Measurements from ENCODE around the gene DDRGK1. TPM values are rescaled to one million over a fixed set of nuclear protein-coding genes. Genes with fewer than 3 reads are reported as not detected.

DDRGK1 gene
- total RNA-seq, 4 donors from 2014 or later: 59.2 to 71.7 (median 66.4) TPM

- no peaks in the 10 kb centered on the region for H3K27me3 ChIP-seq
- no peaks in the 10 kb centered on the region for H3K9me3 ChIP-seq
- H3K27ac ChIP-seq: peak within 1 kb of the TSS; percentile 86 to 93 (median 87)
- H3K4me1 ChIP-seq: peaks cover 7 to 29% (median 15%) of the 10 kb centered on the region in 3 donors
- 0 to 1% methylated on average over 15 to 28 of the region's 48 CpGs for WGBS, 2 donors
- intact Hi-C loops (cut with DNase I): no loop called here
- no peak for DNase-seq
- peak within 1 kb of the TSS; percentile 76 to 95 (median 80) for H3K4me3 ChIP-seq
- H3K36me3 ChIP-seq: peaks cover 0 to 15% (median 10%) of the 10 kb centered on the region in 3 donors
- no peak for TF ChIP-seq POLR2A (IDR thresholded peaks at IDR 0.05)
- TF ChIP-seq, protein P1, sequence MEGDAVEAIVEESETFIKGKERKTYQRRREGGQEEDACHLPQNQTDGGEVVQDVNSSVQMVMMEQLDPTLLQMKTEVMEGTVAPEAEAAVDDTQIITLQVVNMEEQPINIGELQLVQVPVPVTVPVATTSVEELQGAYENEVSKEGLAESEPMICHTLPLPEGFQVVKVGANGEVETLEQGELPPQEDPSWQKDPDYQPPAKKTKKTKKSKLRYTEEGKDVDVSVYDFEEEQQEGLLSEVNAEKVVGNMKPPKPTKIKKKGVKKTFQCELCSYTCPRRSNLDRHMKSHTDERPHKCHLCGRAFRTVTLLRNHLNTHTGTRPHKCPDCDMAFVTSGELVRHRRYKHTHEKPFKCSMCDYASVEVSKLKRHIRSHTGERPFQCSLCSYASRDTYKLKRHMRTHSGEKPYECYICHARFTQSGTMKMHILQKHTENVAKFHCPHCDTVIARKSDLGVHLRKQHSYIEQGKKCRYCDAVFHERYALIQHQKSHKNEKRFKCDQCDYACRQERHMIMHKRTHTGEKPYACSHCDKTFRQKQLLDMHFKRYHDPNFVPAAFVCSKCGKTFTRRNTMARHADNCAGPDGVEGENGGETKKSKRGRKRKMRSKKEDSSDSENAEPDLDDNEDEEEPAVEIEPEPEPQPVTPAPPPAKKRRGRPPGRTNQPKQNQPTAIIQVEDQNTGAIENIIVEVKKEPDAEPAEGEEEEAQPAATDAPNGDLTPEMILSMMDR (IDR thresholded peaks at IDR 0.05): no peak
Measured at GRCh38 chr20:3209257-3209945, 4.9 kb upstream of the DDRGK1 start, which contains the start of gene ITPA. ITPA (plus strand) TSS chr20:3209498; CDS start chr20:3209552, 54 bp downstream.

DNA sequence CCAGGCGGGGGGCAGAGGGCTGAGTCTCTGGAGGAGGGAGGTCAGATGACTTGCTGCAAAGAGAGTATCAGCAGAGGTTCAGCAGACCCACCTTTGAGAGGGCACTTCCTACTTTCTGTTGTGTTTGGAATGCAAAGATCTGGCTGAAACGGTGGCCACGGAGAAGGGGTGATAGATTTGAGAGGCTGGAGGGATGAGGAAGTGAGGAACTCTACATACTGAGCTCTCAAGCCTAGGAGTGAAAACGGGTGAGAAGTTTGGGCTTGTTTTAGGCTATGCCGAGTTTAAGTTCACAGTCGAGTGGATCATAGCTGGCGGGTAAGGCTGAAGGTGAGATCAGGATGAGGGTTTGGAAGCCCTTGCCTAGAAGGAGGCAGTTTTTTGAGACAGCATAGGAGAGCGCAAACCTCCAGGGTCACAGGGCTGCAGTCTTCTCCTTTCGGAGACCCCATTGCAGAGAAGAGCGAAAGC, 4.3 kb upstream of the DDRGK1 start:
- no peaks in the 10 kb centered on the region for H3K9me3 ChIP-seq
- H3K4me3 ChIP-seq: peak overlapping the region; percentile 76 to 95 (median 80)
- no peak for TF ChIP-seq POLR2A (IDR thresholded peaks at IDR 0.05)
- TF ChIP-seq, protein P1 (IDR thresholded peaks at IDR 0.05): no peak
- H3K36me3 ChIP-seq: peaks cover 0 to 9% (median 6%) of the 10 kb centered on the region in 3 donors
- H3K27me3 ChIP-seq: no peaks in the 10 kb centered on the region
- 0 to 2% methylated on average over 6 to 10 of the region's 10 CpGs for WGBS, 2 donors
- no peak for DNase-seq
- peak overlapping the region; percentile 86 to 93 (median 87) for H3K27ac ChIP-seq
- H3K4me1 ChIP-seq: peaks cover 7 to 30% (median 15%) of the 10 kb centered on the region in 3 donors
- intact Hi-C loops (cut with DNase I): no loop called here

GRCh38 chr20:3203315-3204123, 963 bp downstream of the DDRGK1 start:
- Histone ChIP-seq H3K27me3 (no peaks in the 10 kb centered on the region), H3K36me3 (peaks cover 15 to 44% (median 15%) of the 10 kb centered on the region in 3 donors), H3K4me1 (peaks cover 13 to 28% (median 14%) of the 10 kb centered on the region in 3 donors), H3K27ac (peak overlapping the region; percentile 89 to 93 (median 92)), H3K4me3 (peak overlapping the region; percentile 59 to 92 (median 80)), H3K9me3 (no peaks in the 10 kb centered on the region)
- intact Hi-C loops (cut with DNase I): no loop called here
- DNase-seq: no peak
- 5 to 9% methylated on average over 11 to 19 of the region's 31 CpGs for WGBS, 2 donors
- TF ChIP-seq, protein P1 (IDR thresholded peaks at IDR 0.05): no peak
- no peak for TF ChIP-seq POLR2A (IDR thresholded peaks at IDR 0.05)

DNA sequence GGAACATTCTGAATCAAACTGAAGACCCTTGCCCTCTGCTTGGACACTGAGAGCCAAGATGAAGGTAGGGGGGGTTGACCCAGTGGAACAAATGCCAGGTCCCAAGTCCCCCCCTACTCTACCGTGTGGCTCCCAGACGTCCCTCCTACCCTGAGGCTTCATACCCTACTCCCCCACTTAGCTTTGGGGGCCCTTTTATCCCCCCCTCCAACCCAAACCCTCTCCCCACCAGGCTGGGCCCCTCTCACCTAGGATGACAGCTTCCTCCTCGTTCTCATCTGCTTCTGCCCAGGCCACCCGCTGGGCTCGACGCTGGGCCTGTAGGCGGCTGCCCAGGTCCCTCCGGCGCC, 1.5 kb downstream of the DDRGK1 start:
- H3K4me3 ChIP-seq: peak overlapping the region; percentile 59 to 92 (median 80)
- WGBS, 2 donors: 33 to 37% methylated on average over 2 to 3 of the region's 9 CpGs
- DNase-seq: no peak

More for the DNA sequence above, 1.5 kb downstream of the DDRGK1 start:
- peaks cover 15 to 49% (median 15%) of the 10 kb centered on the region in 3 donors for H3K36me3 ChIP-seq
- H3K27me3 ChIP-seq: no peaks in the 10 kb centered on the region
- peaks cover 10 to 22% (median 13%) of the 10 kb centered on the region in 3 donors for H3K4me1 ChIP-seq
- no peaks in the 10 kb centered on the region for H3K9me3 ChIP-seq
- H3K27ac ChIP-seq: peak overlapping the region; percentile 89 to 93 (median 92)
- TF ChIP-seq POLR2A (IDR thresholded peaks at IDR 0.05): no peak
- TF ChIP-seq, protein P1 (IDR thresholded peaks at IDR 0.05): no peak
- intact Hi-C loops (cut with DNase I): no loop called here

Measured in esophagus squamous epithelium (tissue), 5 donors.